ENCODE measurements around the gene RGS6.

Gene RGS6

DNA sequence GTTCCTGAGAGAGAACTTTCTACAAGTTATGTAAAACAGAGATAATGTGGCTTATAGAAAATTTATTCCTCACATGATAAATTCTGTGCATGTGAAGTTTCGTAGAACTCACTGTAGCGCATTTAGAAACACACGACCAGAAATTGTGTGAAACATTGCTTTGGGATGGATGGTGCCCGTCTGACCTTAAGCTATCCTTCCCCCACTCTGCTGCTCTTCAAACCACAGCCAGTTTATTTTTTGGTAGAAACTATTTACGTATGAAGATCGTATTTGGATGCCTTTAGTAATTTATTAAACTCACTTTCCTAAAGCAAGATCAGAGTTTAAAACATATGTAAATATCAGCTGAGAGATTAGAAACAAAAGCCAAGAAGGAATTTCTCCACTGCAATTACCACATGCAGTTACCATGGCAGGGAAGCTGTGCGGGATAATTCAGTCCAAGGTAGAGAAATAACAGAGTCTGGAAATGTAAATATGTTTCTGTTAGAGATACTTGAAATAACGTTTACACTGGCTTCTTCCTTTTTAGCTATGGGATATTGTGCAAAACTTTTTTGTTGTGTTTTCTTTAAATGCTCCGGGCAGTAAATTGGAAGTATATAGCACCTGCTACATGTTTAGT lies 382.7 kb downstream of the RGS6 start:
- DNase-seq (ENCODE audit: low spot score) = no peak

GRCh38 chr14:72315714-72316113 lies 383.5 kb downstream of the RGS6 start:
- no peak for DNase-seq (ENCODE audit: low spot score)

GRCh38 chr14:72318648-72319047 lies 386.4 kb downstream of the RGS6 start:
- DNase-seq (ENCODE audit: low spot score) = no peak

GRCh38 chr14:72332046-72332445 lies 399.8 kb downstream of the RGS6 start:
- DNase-seq (ENCODE audit: low spot score) = no peak

- no peak for DNase-seq (ENCODE audit: low spot score)
Observed at GRCh38 chr14:72332871-72333270, 400.6 kb downstream of the RGS6 start.

- DNase-seq (ENCODE audit: low spot score) = no peak
Observed at GRCh38 chr14:72333357-72333756, 401.1 kb downstream of the RGS6 start.

DNA sequence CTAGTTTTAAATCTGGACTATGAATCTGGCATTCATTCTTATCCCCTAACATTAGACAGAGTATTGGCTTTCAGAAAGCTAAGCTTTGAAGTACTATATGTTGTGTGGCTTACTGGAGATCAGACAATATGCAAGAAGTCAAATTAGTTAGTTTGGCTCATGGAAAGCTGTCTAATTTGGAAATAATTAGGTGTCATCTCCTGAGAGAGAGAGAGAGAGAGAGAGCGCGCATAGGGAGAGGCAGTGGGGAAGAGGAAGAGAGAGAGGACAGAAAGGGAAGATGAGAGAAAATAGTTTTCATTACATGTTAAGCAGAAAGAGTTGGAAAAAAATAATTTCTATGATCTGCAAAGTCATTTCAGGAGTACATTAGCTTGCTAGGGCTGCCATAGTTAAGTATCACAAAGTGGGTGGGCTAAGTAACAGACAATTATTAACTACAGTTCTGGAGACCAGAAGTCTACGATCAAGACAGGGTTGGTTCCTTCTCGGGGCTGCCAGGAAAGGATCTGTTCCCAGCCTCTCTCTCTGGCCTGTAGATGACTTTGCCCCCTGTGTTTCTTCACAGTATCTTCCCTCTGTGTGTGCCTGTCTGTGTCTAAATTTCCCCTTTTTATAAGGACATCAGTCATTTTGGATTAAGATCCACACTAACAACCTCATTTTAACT lies 404.2 kb downstream of the RGS6 start:
- no peak for DNase-seq (ENCODE audit: low spot score)

GRCh38 chr14:72341237-72341636 lies 409.0 kb downstream of the RGS6 start:
- DNase-seq (ENCODE audit: low spot score) = no peak

DNA sequence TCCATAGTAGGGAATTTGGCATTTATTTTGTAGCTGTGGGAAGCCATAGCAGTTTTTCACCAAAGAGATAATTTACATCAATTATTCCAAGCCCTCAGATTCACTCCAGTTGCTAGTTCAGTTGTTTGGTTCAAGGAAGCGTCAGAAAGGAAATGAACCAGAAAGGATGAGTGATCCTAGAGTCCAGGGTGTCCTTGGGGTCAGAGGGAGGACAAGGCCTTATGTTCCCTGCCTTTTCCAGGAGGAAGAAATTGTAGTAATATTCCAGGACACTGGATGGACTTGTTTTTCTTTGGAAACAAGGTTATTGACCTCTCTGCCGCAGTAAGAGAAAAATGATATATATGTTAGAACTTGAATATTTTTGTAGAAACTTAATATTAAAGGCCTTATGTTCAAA lies 409.5 kb downstream of the RGS6 start:
- DNase-seq (ENCODE audit: low spot score) = no peak

- no peak for DNase-seq (ENCODE audit: low spot score)
Observed at GRCh38 chr14:72347118-72347517, 414.9 kb downstream of the RGS6 start.

- DNase-seq (ENCODE audit: low spot score) = no peak
Observed at GRCh38 chr14:72350215-72350614, 418.0 kb downstream of the RGS6 start.

DNA sequence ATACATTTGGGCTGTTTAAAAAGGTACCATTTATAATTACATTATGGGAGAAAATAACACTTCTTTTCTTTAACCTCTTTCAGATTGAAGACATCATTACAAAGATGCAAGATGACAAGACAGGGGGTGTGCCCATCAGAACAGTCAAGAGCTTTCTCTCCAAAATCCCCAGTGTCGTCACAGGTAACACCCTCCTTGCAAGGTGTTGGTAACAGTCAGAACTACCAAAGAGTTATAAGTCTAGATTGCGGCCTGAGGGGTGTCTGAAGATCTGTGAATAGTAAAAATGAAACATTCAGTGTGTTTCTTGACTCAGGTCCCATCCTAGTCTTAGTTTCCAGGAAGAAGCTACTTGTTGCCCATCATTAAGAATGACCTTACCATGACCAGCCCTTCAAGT lies 419.8 kb downstream of the RGS6 start:
- DNase-seq (ENCODE audit: low spot score) = no peak

GRCh38 chr14:72366619-72367018 lies 434.4 kb downstream of the RGS6 start:
- no peak for DNase-seq (ENCODE audit: low spot score)

- DNase-seq (ENCODE audit: low spot score) = no peak
Observed at GRCh38 chr14:72369106-72369505, 436.9 kb downstream of the RGS6 start.

DNA sequence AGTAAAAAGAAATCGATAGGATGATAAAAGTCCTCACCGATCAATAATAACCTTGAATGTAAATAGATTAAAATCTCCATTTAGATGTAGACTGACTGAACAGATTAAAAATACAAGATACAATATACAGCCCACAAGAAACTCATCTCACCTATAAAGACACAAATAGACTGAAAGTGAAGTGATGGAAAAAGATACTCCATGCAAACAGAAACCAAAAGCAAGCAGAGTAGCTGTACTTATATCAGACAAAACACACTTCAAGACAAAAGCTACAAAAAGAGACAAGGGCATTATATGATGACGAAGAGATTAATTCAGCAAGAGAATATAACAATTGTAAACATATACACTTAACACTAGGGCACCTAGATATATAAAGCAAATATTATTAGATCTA lies 444.8 kb downstream of the RGS6 start:
- no peak for DNase-seq (ENCODE audit: low spot score)

GRCh38 chr14:72380456-72380855 lies 448.2 kb downstream of the RGS6 start:
- no peak for DNase-seq (ENCODE audit: low spot score)

DNA sequence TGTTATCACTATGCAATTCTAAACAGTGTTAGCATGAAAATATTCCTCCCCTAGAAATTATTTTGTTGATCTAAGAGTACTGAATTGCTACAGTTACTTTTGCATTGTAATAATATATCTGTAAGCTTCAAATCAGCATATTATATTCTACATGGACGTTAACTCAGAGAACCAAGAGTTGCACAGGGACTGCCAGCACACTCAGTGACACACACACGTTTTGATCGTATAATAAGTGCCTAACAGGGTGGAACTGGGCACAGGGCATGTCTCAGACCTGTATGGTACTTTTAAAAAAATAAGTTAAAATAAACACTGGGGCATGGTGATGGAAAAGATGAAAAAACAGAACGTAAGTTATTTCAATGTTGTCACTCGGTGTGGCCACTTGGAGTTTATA lies 451.6 kb downstream of the RGS6 start:
- DNase-seq (ENCODE audit: low spot score) = no peak

GRCh38 chr14:72387726-72388125 lies 455.5 kb downstream of the RGS6 start:
- DNase-seq (ENCODE audit: low spot score) = no peak

- no peak for DNase-seq (ENCODE audit: low spot score)
Observed at GRCh38 chr14:72389200-72389599, 457.0 kb downstream of the RGS6 start.

GRCh38 chr14:72401101-72401625 lies 468.9 kb downstream of the RGS6 start:
- no peak for DNase-seq (ENCODE audit: low spot score)

GRCh38 chr14:72401632-72402376 lies 469.6 kb downstream of the RGS6 start:
- no peak for DNase-seq (ENCODE audit: low spot score)

- no peak for DNase-seq (ENCODE audit: low spot score)
Observed at GRCh38 chr14:72402377-72402772, 470.1 kb downstream of the RGS6 start.

GRCh38 chr14:72404106-72404774 lies 472.0 kb downstream of the RGS6 start:
- DNase-seq (ENCODE audit: low spot score) = no peak

All from hematopoietic multipotent progenitor cell treated with erythropoietin and hydrocortisone succinate and interleukin-3 and kit ligand, for 17 days (in vitro differentiated cells).